GM21367 (cell line): ENCODE measurements around the gene DRD4.

Source experiments
- ATAC-seq: cut with Tn5 transposase; IDR thresholded peaks from one replicate; pipeline ENCODE4 v1.9.1; 2021; ENCODE audit not compliant: unreplicated experiment

Gene DRD4

DNA sequence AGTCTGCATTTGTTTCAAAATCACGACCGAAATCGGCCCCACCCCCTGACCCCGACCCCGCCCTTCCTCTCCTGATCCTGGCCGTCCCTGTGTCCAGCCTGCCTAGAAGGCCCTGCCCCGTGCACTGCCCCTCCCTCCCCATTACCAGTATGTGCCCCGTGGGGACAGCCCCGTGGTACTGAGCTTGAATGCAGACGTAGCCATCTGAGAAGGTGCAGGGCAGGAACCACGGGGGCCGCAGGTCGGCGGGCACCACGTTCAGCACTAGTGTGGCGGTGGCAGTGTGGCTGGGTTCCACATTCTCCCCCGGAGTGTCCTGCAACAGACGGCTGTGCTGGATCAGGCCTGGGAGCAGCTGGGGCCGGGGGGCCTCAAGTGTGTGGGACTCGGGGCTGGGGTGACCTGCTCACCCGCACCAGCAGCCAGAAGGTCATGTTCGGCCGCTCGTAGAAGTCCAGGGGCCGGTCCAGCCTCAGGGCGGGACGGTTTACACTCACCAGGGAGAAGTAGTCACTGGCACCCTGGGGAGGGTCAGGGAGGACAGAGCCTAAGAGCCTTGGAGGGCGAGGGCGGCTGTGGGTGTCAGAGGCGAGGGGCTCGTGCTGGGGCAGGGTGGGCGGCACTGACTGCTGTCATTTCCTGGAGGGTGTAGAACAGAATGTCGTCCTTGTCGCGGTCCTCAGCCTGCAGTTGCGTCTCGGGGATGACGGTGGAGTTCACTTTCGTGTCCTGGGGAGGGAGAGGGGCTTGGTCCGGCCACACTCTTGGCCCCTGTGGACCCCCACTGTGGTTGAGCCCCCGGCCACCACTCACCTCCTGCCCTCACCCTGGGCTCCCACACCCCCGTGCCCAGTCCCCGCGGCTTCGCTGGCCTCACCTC is 15.9 kb upstream of the DRD4 start:
- no peak for ATAC-seq

DNA sequence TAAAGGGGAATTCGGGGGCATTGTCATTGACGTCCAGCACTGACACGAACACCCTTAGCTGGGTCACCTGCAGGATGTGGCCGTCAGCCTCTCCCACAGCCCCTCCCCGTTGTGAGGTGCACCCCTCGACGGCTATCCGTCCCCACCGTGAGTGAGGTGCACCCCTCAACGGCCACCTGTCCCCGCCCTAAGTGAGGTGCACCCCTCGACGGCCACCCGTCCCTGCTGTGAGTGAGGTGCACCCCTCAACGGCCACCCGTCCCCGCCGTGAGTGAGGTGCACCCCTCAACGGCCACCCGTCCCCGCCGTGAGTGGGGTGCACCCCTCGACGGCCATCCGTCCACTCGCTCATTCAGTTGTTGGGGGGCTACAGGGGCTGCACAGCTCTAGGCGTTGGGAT is 15.2 kb upstream of the DRD4 start:
- ATAC-seq, result no peak

DNA sequence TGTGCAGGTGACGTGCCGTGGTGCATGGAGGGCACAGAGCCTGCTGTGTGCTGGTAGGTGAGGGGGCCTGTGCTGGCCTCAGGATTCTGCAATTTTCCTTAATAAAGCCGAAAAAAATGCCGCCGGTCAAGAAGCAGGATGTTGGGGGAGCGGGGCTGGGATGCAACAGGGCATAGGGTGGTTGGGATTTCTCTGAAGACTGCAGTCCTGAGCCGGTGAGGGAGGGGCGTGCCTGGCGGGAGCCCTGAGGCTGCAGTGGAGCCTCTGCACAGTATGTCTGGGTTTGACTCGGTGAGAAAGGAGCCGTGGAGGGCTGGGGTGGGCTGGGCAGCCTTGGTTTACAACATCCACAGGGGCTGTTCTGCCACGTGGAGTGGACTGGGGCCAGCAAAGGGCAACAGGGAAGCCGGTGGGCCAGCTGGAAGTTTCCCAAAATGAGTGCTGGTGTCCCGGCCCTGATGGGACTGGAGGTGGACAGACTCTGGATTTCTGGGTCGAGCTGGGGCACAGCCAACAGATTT is 13.7 kb upstream of the DRD4 start:
- no peak for ATAC-seq

DNA sequence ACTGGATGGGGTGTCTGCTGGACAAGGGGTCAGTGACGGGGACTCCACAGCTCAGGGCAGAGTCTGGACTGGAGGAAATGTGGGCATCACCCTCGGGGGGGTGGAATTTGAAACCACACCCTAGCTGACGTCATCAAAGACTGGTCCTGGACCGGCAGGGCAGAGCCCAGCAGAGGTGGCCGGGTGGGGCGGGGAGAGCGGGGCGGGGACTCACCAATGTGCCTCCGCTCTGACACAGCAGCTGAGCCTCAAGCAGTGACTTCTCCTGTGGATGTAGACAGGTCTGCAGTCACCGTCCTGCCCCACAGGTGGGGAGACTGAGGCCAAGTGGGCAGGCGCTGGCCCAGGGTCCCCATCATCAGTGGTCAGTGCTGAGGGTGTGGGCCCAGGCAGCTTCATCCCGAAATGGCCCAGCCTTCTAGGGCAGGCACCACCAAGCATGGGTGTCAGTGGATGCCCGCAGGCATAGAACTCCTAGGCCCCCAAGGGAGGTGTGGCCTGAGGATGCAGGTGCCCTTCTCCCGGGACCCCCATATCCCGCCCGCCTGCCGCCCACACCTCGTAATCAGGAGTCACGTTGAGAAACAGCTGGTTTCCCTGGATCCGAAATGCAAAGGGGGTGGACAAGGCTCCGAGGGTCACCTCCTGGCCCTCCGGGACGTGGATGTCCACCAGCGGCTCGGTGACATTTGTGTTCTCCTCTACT is 12.9 kb upstream of the DRD4 start:
- ATAC-seq, result no peak

DNA sequence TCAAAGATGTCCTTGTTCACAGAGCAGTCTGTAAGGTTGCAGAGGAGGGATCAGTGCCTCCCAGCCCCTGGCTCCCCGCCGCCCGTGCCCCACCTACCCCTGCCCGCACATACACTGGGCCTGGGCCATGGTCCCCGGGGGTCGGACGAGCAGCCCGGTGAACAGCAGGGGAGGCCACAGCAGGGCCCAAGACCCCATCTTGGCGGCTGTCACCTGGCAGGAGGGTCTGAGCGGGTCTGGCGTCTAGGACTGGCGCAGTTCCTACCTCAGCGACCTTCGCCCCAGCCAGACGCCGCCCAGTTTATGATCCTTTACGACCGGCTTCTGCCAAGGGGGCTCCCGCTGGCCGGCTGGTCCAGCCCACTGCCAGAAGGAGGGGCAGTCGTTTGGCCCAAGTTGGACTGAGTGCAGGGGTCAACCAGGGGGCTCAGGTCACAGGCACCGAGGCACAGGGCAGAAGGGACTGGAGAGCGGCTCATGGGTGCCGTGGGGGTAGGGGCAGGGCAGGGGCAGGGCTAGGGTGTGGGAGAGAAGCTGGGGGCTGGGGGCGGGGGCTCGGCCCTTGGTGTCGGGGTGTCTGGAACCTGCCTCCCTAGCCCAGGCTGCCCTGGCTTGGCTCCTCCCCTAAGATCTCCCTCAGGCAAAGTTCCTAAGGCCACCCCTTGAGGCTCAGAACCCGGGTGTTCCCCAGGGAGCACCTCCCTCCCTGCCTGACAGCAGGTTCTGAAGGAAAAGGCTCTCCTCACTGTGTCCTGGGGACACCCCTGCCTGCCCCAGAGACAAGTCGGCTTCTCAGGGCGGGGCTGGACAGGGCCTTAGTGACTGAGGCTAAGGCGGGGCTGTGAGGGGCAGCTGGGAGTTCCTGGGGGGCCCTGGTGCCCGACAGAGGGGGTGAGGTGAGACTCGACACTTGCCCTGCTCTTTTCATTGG is 12.1 kb upstream of the DRD4 start, which contains the start of gene CDHR5:
Gene CDHR5, minus strand, starts transcription at position 251 of the 931 bp plus-strand sequence. Its CDS starts 53 bp downstream, at position 198.
- ATAC-seq, result no peak

DNA sequence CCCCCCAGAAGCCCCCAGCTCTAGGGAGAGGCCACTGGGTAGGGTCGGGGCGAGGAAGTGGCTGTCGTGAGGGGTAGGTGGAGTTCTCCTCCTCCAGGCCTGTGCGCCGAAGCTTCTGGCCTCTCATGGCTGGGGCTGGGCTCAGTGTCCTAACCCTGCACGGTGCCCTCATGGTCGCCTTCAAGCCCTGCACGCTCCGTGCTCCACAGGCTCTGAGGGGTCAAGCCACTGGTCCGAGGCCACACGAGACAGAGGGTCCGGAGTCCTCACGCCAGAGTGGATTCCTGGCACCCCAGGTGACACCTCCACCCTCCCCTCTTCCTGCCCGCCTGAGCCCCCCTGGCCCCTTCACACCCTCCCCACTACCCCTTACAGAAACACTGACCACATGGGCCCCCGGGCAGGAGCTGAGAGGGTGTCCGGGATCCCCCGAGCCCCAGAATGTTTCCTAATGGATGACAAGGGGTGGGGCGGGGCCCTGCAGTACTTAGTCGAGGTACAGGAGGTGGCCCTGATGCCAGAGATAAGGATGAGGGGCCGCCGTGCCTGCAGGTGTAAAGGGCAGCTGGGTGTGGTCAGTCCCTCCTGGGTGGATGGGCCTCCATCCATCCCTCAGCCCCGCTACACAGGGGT is 11.3 kb upstream of the DRD4 start:
- ATAC-seq, result no peak

DNA sequence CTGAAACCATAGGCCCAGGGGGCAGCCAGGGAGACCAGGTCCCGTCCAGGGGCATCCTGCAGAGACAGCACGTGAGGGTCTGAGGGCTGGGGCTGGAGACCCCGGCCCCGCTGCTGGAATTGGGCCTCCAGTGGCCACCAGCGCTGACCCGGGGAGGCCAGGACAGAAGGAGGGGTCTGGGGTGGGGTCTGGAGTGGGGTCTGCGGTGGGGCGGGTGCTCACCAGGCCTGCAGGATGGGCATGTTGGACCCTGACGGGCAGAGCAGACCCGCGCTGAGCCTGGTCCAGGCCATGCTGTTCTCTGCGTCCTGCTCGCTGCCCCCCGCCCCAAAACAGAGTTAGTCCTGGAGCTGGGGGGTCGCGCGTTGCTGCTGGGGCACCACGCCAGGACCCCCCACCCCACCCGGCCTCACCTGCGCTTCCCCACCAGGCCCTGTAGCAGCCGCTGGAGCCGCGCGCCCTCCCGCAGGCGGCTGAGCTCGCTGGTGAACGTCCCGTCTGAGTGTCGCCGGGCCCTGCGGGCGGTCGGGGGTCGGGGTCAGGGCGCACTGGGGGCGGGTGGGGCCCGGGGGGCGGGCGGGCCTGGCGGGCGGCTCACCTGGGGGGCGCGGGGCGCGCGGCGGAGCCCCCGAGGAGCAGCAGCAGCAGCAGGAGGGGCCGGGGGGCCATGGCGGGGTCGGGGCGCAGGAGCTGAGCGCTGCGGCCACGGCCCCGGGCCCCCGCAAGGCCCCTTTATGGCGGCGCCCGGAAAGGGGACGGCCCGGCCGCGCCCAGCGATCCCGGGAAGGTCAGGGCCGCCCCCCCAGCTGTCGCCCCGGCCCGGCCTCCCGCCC is 10.4 kb upstream of the DRD4 start, which contains the start of gene SCT:
Gene SCT, minus strand, starts transcription at position 707 of the 833 bp plus-strand sequence. Its CDS starts 38 bp downstream, at position 669.
- ATAC-seq, result no peak

DNA sequence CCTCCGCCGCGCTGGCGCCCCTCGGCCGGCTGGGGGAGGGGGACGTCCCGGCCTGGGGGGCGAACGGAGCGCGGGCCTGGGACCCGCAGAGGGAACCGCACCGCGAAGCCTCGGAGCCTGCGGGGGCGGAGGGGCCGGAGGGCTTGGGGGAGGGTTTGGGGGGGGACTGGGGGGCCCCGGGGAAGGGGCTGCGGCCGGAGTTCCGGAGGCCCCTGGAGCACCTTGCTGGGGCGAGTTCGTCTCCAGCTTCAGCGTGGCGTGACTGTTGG is 9.8 kb upstream of the DRD4 start:
- no peak for ATAC-seq

DNA sequence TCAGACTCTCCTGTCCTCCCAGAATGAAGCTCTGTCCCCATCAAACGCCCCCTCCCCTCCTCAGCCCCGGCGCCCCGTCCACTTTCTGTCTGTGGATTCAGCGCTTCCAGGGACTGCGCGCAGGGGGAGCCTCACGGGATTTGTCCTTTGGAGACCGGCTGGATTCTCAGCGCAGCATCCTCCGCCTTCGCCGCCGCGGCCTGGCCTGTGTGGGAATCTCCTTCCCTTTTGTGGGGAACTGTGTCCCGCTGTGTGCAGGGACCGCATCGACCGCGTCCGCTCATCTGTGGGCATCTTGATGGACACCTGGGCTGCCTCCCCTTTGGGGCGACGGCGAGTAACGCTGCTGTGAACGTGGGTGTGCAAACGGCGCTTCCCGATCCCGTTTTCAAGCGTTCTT is 9.0 kb upstream of the DRD4 start:
- ATAC-seq, result no peak

DNA sequence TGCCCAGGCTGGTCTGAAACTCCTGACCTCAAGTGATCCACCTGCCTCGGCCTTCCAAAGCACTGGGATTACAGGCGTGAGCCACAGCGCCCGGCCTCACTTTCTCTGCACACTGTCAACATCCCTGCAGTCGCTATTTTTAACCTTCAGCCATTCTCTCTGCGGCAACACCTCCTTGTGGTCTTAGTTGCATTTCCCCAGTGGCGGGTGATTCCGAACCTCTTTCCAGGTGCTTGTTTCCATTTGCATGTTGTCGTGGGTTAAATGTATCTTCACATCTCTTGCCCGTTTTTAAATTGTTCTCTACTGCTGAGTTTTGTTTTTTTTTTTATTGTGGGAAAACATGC is 7.9 kb upstream of the DRD4 start:
- ATAC-seq, result no peak

DNA sequence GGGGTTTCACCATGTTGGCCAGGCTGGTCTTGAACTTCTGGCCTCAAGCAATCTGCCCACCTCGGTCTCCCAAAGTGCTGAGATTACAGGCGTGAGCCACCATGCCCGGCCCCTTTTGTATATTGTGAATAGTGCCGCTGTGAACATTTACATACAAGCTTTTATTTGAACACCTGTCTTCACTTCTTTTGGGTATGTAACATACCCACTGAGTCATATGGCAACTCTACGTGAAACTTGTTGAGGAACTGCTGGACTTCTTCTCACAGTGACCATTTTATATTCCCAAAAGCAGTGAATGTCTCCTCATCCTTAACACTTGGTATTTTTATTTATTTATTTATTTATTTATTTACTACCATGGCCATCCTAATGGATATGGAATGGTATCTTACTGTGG is 6.2 kb upstream of the DRD4 start:
- no peak for ATAC-seq

DNA sequence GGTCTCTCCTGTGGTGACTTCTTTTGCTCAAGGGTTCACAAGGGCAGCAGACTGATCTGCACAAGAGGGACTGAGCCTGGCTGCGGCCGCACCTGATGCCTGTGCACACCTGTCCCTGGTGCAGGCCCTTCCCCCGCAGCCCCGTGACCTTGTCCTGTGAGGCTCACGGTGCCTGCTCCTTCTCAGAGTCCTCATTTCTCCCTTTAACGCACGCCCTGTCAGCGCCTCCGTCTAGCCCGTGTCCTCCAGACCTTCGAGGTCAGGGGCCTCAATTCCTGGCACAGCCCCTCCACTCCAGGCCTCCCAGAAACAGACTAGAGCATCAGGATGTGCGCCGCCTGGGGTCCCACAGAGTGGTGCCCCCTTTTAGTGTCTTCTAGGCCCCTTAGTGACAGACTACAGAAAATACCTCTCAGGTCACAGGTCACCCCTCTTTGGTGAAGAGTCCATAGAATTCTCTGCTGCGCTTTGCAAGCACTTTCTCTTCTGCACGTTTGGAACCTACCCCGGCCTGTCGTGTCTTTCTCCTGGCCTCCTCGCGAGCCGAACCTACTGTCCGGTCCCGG is 1.0 kb upstream of the DRD4 start:
- ATAC-seq, result no peak

DNA sequence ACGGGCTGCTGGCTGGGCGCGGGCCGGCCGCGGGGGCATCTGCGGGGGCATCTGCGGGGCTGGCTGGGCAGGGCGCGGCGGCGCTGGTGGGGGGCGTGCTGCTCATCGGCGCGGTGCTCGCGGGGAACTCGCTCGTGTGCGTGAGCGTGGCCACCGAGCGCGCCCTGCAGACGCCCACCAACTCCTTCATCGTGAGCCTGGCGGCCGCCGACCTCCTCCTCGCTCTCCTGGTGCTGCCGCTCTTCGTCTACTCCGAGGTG is 194 bp downstream of the DRD4 start:
- ATAC-seq, result no peak

DNA sequence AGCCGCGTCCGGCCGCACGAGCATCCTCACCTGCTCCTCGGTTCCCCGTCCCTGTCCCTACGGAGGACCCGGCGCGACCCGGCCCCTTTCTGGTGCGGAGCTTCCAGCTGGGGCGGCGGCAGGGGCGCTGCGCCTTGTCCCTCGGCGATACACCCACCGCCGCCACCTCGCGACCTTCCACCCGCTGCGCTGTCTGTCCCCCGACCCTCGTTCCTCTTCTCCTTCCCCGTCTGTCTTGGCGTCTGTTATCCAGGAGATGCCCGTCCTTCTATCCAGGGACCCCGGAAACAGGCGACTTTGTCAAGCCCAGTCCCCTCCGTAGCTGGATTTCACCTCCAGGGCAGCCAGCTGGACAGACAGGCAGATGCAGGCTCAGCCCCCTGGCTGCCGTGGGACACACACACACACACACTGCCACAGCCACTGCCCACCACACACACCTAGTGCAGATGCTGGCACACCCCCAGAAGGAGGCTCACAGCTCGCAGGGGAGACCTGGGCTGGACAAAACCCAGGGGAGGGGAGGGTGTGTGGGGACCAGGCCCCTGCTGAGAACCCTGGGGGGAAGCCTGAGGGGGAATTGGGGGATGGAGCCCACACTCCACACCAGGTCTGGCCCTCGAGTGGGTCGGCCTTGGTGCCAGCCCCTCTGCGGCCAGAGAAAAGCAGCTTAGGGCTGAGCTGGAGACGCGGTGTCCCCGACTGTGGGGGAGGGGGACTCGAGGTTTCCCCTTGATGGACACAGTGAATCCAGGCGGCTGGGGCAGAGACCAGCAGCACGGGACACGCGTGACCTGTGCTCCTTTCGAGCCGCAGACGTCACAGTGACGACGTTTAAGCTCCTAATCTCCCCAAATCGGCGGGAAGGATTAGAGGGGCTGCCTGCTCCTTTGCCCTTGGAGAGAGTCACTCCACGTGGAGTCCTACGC is 788 bp downstream of the DRD4 start:
- no peak for ATAC-seq

DNA sequence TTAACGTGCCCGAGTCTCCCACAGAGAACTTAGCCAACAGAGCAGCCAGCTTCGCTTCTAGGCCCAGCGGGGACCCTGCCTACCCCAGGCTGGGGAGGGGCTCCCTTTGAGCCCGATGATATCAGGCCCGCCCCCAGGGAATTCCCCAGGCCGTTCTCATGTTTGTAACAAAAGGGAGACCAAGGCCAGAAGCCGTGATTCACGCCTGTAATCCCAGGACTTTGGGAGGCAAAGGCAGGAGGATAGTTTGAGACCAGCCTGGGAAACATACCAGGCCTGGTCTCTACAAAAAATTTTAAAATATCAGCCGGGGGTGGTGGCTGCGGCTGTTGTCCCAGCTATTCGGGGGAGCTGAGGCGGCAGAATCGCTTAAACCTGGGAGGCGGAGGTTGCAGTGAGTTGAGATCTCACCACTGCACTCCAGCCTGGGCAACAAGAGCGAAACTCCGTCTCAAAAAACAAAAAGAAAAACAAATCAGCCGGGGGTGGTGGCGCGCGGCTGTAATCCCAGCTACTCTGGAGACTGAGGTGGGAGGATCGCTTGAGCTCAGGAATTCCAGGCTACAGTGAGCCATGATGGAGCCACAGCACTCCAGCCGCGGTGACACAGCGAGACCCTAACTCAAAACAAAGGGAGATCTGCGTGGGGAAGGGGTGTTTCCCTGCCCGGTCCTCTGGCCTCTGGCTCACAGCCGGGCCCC is 1.7 kb downstream of the DRD4 start:
- ATAC-seq, result no peak

DNA sequence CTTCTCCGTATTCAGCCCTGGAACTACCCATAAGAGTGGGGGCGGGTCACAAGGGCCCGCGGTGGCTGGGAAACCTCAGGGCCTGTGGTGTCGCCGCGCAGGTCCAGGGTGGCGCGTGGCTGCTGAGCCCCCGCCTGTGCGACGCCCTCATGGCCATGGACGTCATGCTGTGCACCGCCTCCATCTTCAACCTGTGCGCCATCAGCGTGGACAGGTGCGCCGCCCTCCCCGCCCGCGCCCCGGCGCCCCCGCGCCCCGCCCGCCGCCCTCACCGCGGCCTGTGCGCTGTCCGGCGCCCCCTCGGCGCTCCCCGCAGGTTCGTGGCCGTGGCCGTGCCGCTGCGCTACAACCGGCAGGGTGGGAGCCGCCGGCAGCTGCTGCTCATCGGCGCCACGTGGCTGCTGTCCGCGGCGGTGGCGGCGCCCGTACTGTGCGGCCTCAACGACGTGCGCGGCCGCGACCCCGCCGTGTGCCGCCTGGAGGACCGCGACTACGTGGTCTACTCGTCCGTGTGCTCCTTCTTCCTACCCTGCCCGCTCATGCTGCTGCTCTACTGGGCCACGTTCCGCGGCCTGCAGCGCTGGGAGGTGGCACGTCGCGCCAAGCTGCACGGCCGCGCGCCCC is 2.4 kb downstream of the DRD4 start:
- ATAC-seq, result no peak

DNA sequence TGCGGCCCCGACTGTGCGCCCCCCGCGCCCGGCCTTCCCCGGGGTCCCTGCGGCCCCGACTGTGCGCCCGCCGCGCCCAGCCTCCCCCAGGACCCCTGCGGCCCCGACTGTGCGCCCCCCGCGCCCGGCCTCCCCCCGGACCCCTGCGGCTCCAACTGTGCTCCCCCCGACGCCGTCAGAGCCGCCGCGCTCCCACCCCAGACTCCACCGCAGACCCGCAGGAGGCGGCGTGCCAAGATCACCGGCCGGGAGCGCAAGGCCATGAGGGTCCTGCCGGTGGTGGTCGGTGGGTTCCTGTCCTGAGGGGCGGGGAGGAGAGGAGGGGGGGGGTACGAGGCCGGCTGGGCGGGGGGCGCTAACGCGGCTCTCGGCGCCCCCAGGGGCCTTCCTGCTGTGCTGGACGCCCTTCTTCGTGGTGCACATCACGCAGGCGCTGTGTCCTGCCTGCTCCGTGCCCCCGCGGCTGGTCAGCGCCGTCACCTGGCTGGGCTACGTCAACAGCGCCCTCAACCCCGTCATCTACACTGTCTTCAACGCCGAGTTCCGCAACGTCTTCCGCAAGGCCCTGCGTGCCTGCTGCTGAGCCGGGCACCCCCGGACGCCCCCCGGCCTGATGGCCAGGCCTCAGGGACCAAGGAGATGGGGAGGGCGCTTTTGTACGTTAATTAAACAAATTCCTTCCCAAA is 3.1 kb downstream of the DRD4 start:
- no peak for ATAC-seq
